SU-DHL-6 (cell line): ENCODE measurements around the gene PHF20.
A peak's percentile ranks its signal among the peaks of the same experiment; 100 is the strongest.
"Not testable (repeated sequence)": the region's sequence is repeated elsewhere in the genome, so short reads cannot be mapped to it uniquely, and the experiment has no call there.

ENCODE experiments used
- H2AFZ ChIP-seq: fragments of 200-600 bp; sonication (generic); 2 replicates; pipeline ENCODE4 v1.6.1; 2014; ENCODE audit warnings: low read depth, mild to moderate bottlenecking, moderate library complexity, mixed read lengths, antibody characterized with exemption, low read length; ENCODE audit not compliant: severe bottlenecking
- H3F3A ChIP-seq: fragments of 200-600 bp; shearing (Covaris generic); 2 replicates; pipeline ENCODE4 v1.6.0; 2016; ENCODE audit warnings: antibody characterized with exemption, mild to moderate bottlenecking; ENCODE audit not compliant: insufficient read depth
- H3K27ac ChIP-seq: fragments of 200-600 bp; sonication (generic); 2 replicates; pipeline ENCODE4 v1.5.1; 2016; ENCODE audit warnings: low read depth, mild to moderate bottlenecking, low read length, moderate library complexity, mixed read lengths
- H3K27me3 ChIP-seq: fragments of 200-600 bp; sonication (generic), shearing (Covaris generic); 2 replicates; pipeline ENCODE4 v1.6.0; 2014; ENCODE audit warnings: mild to moderate bottlenecking, low read length
- H3K36me3 ChIP-seq: fragments of 200-600 bp; sonication (generic); 2 replicates; pipeline ENCODE4 v1.6.1; 2014; ENCODE audit warnings: mild to moderate bottlenecking, low read length, mixed read lengths
- H3K4me2 ChIP-seq: fragments of 300-600, 200-600 bp; shearing (Covaris generic), sonication (generic); 2 replicates; pipeline ENCODE4 v1.6.0; 2014; ENCODE audit warnings: low read length, low read depth, mild to moderate bottlenecking; ENCODE audit not compliant: poor library complexity, severe bottlenecking
- H3K4me3 ChIP-seq: fragments of 200-600 bp; sonication (generic); 2 replicates; pipeline ENCODE4 v1.5.1; 2014; ENCODE audit warnings: antibody characterized with exemption, low read length, mild to moderate bottlenecking, mixed read lengths; ENCODE audit not compliant: insufficient read depth, poor library complexity, severe bottlenecking
- H3K79me2 ChIP-seq: fragments of 200-600 bp; sonication (generic); 2 replicates; pipeline ENCODE4 v1.6.1; 2014; ENCODE audit warnings: mild to moderate bottlenecking, low read length, moderate library complexity; ENCODE audit not compliant: insufficient read depth
- H3K9ac ChIP-seq: fragments of 200-600 bp; sonication (generic); 2 replicates; pipeline ENCODE4 v1.7.0; 2014; ENCODE audit warnings: mild to moderate bottlenecking, low read length
- H3K9me2 ChIP-seq: fragments of 200-600 bp; sonication (generic); replicated peaks from 2 replicates; pipeline ENCODE4 v1.6.1; 2014; ENCODE audit warnings: low read length; ENCODE audit not compliant: insufficient read depth
- H3K9me3 ChIP-seq: fragments of 200-600 bp; sonication (generic); 2 replicates; pipeline ENCODE4 v1.6.1; 2014; ENCODE audit warnings: low read length, mixed read lengths; ENCODE audit not compliant: insufficient read depth
- H4K20me1 ChIP-seq: fragments of 200-600 bp; sonication (generic); 2 replicates; pipeline ENCODE4 v1.6.1; 2014; ENCODE audit warnings: low read depth, mild to moderate bottlenecking, antibody characterized with exemption, low read length, moderate library complexity, mixed read lengths
- EZH2phosphoT487 ChIP-seq: fragments of 200-600 bp; sonication (generic), shearing (Covaris generic); conservative IDR thresholded peaks from 2 replicates; pipeline ENCODE4 v1.6.1; 2018; ENCODE audit warnings: mild to moderate bottlenecking, antibody characterized with exemption, low read length, moderate library complexity, mixed read lengths
- TF ChIP-seq, protein P1 (sequence below): fragments of 200-600 bp; sonication (generic); IDR thresholded peaks from one replicate; pipeline ENCODE4 v1.5.1; 2017; ENCODE audit warnings: antibody characterized with exemption, mild to moderate bottlenecking, low read length, moderate library complexity; ENCODE audit not compliant: insufficient read depth, poor library complexity, severe bottlenecking

PHF20 gene

DNA sequence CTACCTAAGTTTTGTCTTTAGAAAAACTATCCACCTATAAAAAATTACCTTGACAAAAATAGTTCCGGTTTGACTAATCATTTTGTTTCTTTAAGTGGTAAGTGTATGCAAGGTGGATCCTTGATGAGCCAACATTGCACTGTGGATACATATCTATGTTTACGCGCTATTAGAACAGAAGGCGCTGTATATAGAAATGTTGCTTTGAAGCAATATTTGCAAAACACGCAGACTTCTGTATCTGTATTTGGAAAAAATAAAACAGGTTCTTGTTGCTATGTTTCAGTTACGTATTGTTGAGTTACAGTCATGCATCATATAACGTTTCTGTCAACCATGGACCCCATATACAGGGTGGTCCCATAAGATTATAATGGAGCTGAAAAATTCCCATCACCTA is 178.3 kb downstream of the PHF20 start:
- no peaks in the 10 kb centered on the region for H3K27me3 ChIP-seq
- no peaks in the 10 kb centered on the region for H3K9me3 ChIP-seq
- H3K36me3 ChIP-seq, result no peaks in the 10 kb centered on the region
- H3K79me2 ChIP-seq, result peaks cover 20% of the 10 kb centered on the region
- H3K9me2 ChIP-seq, result no peaks in the 10 kb centered on the region
- H2AFZ ChIP-seq, result no peak overlapping the region
- TF ChIP-seq, protein P1, sequence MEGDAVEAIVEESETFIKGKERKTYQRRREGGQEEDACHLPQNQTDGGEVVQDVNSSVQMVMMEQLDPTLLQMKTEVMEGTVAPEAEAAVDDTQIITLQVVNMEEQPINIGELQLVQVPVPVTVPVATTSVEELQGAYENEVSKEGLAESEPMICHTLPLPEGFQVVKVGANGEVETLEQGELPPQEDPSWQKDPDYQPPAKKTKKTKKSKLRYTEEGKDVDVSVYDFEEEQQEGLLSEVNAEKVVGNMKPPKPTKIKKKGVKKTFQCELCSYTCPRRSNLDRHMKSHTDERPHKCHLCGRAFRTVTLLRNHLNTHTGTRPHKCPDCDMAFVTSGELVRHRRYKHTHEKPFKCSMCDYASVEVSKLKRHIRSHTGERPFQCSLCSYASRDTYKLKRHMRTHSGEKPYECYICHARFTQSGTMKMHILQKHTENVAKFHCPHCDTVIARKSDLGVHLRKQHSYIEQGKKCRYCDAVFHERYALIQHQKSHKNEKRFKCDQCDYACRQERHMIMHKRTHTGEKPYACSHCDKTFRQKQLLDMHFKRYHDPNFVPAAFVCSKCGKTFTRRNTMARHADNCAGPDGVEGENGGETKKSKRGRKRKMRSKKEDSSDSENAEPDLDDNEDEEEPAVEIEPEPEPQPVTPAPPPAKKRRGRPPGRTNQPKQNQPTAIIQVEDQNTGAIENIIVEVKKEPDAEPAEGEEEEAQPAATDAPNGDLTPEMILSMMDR, result no peak
- no peak for TF ChIP-seq EZH2phosphoT487
- H3F3A ChIP-seq, result peaks cover 5% of the 10 kb centered on the region; the same call in 1 of the 2 replicates
- no peak overlapping the region for H3K9ac ChIP-seq
- H3K4me2 ChIP-seq, result no peak overlapping the region
- no peaks in the 10 kb centered on the region for H4K20me1 ChIP-seq
- H3K27ac ChIP-seq, result no peak overlapping the region
- no peak overlapping the region for H3K4me3 ChIP-seq

DNA sequence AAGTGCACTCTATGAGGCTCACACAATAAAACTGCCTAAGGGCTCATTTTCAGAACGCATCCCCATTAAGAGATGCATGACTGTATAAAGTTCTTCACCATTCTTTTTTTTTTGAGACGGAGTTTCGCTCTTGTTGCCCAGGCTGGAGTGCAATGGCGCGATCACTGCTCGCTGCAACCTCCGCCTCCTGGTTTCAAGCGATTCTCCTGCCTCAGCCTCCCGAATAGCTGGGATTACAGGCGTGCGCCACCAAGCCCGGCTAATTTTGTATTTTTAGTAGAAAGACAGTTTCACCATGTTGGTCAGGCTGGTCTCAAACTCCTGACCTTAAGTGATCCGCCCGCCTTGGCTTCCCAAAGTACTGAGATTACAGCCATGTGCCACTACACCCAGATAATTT is 180.3 kb downstream of the PHF20 start:
- not testable (repeated sequence) for H3K4me3 ChIP-seq, H3K9me3 ChIP-seq, H2AFZ ChIP-seq, H3K36me3 ChIP-seq, H3K27me3 ChIP-seq, H3F3A ChIP-seq, H4K20me1 ChIP-seq, H3K27ac ChIP-seq, H3K9me2 ChIP-seq
- Histone ChIP-seq H3K9ac (peak overlapping the region; percentile 98), H3K79me2 (peaks cover 20% of the 10 kb centered on the region), H3K4me2 (peak overlapping the region; percentile 84)

- Histone ChIP-seq H3K79me2 (peaks cover 20% of the 10 kb centered on the region), H3K4me3 (peak overlapping the region; percentile 59), H3F3A (peaks cover 5% of the 10 kb centered on the region; the same call in 1 of the 2 replicates), H3K9me2 (no peaks in the 10 kb centered on the region), H3K27ac (peak overlapping the region; percentile 96), H3K36me3 (no peaks in the 10 kb centered on the region), H2AFZ (no peak overlapping the region), H3K9ac (peak overlapping the region; percentile 98), H4K20me1 (no peaks in the 10 kb centered on the region), H3K4me2 (peak overlapping the region; percentile 84), H3K9me3 (no peaks in the 10 kb centered on the region), H3K27me3 (no peaks in the 10 kb centered on the region)
- TF ChIP-seq, protein P1, result no peak
Observed at GRCh38 chr20:35952480-35953386, 180.9 kb downstream of the PHF20 start.
